ENCODE data around the gene API5.

Gene API5

GRCh38 chr11:43381802-43382201 is 70.0 kb downstream of the API5 start:
- no peak overlapping the region for H3K4me3 Mint-ChIP-seq

DNA sequence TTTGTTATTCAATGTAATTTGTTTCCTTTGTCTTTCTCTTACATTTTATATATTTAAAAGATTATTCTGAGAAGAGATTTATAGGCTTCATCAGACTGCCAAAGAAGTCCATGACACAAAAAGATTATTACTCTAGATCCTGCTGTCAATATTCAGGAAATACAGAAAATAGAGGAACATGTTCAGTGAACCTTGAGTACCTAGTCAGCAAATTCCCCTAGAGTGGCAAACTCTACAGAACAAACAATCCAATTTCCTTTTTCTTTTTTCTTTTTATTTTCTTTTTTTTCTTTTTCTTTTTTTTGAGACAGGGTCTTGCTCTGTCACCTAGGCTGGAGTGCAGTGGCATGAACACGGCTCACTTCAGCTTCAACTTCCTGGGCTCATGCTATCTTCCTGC is 70.8 kb downstream of the API5 start:
- H3K9me3 Mint-ChIP-seq: no peaks in the 10 kb centered on the region
- no peaks in the 10 kb centered on the region for H3K27me3 Mint-ChIP-seq
- ATAC-seq (no peak), DNase-seq (no peak)
- H3K4me3 Mint-ChIP-seq: no peak overlapping the region
- H3K36me3 Mint-ChIP-seq (ENCODE audit: low read depth): peaks cover 24% of the 10 kb centered on the region
- no peak overlapping the region for H3K27ac Mint-ChIP-seq
- peaks cover 1% of the 10 kb centered on the region for H3K4me1 Mint-ChIP-seq

More at GRCh38 chr11:43381802-43382201, 70.0 kb downstream of the API5 start:
- no peaks in the 10 kb centered on the region for H3K27me3 Mint-ChIP-seq
- peak overlapping the region; percentile 1 for H3K27ac Mint-ChIP-seq
- DNase-seq: no peak
- peaks cover 24% of the 10 kb centered on the region for H3K36me3 Mint-ChIP-seq (ENCODE audit: low read depth)
- peaks cover 3% of the 10 kb centered on the region for H3K4me1 Mint-ChIP-seq
- ATAC-seq: no peak
- H3K9me3 Mint-ChIP-seq: no peaks in the 10 kb centered on the region

GRCh38 chr11:43384393-43384792 is 72.6 kb downstream of the API5 start:
- no peak overlapping the region for H3K27ac Mint-ChIP-seq
- no peak for ATAC-seq
- H3K9me3 Mint-ChIP-seq: no peaks in the 10 kb centered on the region
- peaks cover 27% of the 10 kb centered on the region for H3K36me3 Mint-ChIP-seq (ENCODE audit: low read depth)
- H3K27me3 Mint-ChIP-seq: no peaks in the 10 kb centered on the region
- H3K4me3 Mint-ChIP-seq: no peak overlapping the region
- DNase-seq: no peak
- no peaks in the 10 kb centered on the region for H3K4me1 Mint-ChIP-seq

DNA sequence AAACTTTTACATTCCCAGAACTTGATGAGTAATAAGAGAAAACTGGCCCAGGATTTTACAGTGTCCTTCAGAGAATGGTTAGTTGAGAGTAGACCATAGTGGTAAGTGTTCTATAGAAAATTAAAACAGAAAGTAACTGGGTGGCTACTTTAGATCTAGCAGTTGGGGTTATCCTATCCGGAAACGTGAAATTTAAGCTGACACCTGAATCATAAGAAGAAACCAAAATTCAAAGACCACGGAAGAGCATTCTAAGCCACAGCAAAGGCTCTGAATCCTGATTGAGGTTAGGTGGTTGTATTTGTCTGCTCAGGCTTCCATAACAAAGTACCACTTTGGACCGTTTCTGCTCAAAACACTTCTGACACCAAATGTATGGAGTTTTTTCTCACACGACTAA is 80.9 kb downstream of the API5 start:
- peak overlapping the region; percentile 8 for H3K27ac Mint-ChIP-seq
- ATAC-seq: peak; percentile 73

GRCh38 chr11:43393765-43394355 is 82.1 kb downstream of the API5 start:
- H3K9me3 Mint-ChIP-seq: no peaks in the 10 kb centered on the region
- no peak overlapping the region for H3K4me3 Mint-ChIP-seq
- ATAC-seq: no peak
- peaks cover 39% of the 10 kb centered on the region for H3K4me1 Mint-ChIP-seq
- no peaks in the 10 kb centered on the region for H3K27me3 Mint-ChIP-seq
- H3K36me3 Mint-ChIP-seq (ENCODE audit: low read depth): peaks cover 74% of the 10 kb centered on the region
- no peak overlapping the region for H3K27ac Mint-ChIP-seq
- DNase-seq: no peak

More for the DNA sequence above, 80.9 kb downstream of the API5 start:
- H3K36me3 Mint-ChIP-seq (ENCODE audit: low read depth): peaks cover 64% of the 10 kb centered on the region
- peaks cover 33% of the 10 kb centered on the region for H3K4me1 Mint-ChIP-seq
- H3K9me3 Mint-ChIP-seq: no peaks in the 10 kb centered on the region
- H3K27me3 Mint-ChIP-seq: no peaks in the 10 kb centered on the region
- DNase-seq: no peak
- H3K4me3 Mint-ChIP-seq: no peak overlapping the region
